Karpas-422 (cell line): ENCODE measurements around the gene POLK. TPM values are rescaled to one million over a fixed set of nuclear protein-coding genes. Genes with fewer than 3 reads are reported as not detected.
A peak's percentile ranks its signal among the peaks of the same experiment; 100 is the strongest.
"Not testable (repeated sequence)": the region's sequence is repeated elsewhere in the genome, so short reads cannot be mapped to it uniquely, and the experiment has no call there.

Source experiments
- DNase-seq: peaks from one replicate; pipeline ENCODE4 v3.0.0-alpha.2; 2015
- H2AFZ ChIP-seq: fragments of 200-600 bp; sonication (generic); 2 replicates; pipeline ENCODE4 v1.6.1; 2014; ENCODE audit warnings: antibody characterized with exemption, low read length, mixed read lengths
- H3K27ac ChIP-seq: fragments of 200-600 bp; sonication (generic); 2 replicates; pipeline ENCODE4 v1.5.1; 2014; ENCODE audit warnings: mild to moderate bottlenecking, low read length, moderate library complexity
- H3K27me3 ChIP-seq: fragments of 200-600 bp; sonication (generic); 2 replicates; pipeline ENCODE4 v1.6.1; 2014; ENCODE audit warnings: low read length, mixed read lengths
- H3K36me3 ChIP-seq: fragments of 200-600 bp; sonication (generic); 2 replicates; pipeline ENCODE4 v1.6.1; 2014; ENCODE audit warnings: low read length, mixed read lengths; ENCODE audit not compliant: insufficient read depth
- H3K4me1 ChIP-seq: fragments of 200-600 bp; sonication (generic); 2 replicates; pipeline ENCODE4 v1.6.1; 2014; ENCODE audit warnings: mild to moderate bottlenecking, low read length, mixed read lengths
- H3K4me2 ChIP-seq: fragments of 200-600 bp; sonication (generic); 2 replicates; pipeline ENCODE4 v1.6.1; 2014; ENCODE audit warnings: low read length, low read depth, mild to moderate bottlenecking; ENCODE audit not compliant: poor library complexity, severe bottlenecking
- H3K4me3 ChIP-seq: fragments of 200-600 bp; sonication (generic); 2 replicates; pipeline ENCODE4 v1.5.1; 2014; ENCODE audit warnings: mild to moderate bottlenecking, antibody characterized with exemption, low read length, mixed read lengths
- H3K79me2 ChIP-seq: fragments of 200-600 bp; sonication (generic); 2 replicates; pipeline ENCODE4 v1.6.1; 2014; ENCODE audit warnings: mild to moderate bottlenecking, low read length, mixed read lengths
- H3K9ac ChIP-seq: fragments of 200-600 bp; sonication (generic); 2 replicates; pipeline ENCODE4 v1.6.0; 2014; ENCODE audit warnings: low read length
- H3K9me2 ChIP-seq: fragments of 200-600 bp; sonication (generic), shearing (Covaris generic); replicated peaks from 2 replicates; pipeline ENCODE4 v1.6.0; 2014; ENCODE audit warnings: mild to moderate bottlenecking, low read length, moderate library complexity; ENCODE audit not compliant: insufficient read depth
- H3K9me3 ChIP-seq: fragments of 300-700, 200-600 bp; sonication (generic); 2 replicates; pipeline ENCODE4 v1.6.1; 2014; ENCODE audit warnings: low read length, mixed read lengths
- H4K20me1 ChIP-seq: fragments of 200-600 bp; sonication (generic); 2 replicates; pipeline ENCODE4 v1.6.1; 2014; ENCODE audit warnings: mild to moderate bottlenecking, antibody characterized with exemption, low read length, low read depth; ENCODE audit not compliant: insufficient read depth
- total RNA-seq: library from RNA; depleted of rRNA; stranded (reverse); fragments of >200 nt; shearing (Covaris generic); gene quantifications from 2 replicates; pipeline ENCODE4 v1.2.3, GENCODE V29; 2014; ENCODE audit warnings: low replicate concordance

Gene POLK
- total RNA-seq, 1 experiment from 2014 or later: 28.4 TPM

DNA sequence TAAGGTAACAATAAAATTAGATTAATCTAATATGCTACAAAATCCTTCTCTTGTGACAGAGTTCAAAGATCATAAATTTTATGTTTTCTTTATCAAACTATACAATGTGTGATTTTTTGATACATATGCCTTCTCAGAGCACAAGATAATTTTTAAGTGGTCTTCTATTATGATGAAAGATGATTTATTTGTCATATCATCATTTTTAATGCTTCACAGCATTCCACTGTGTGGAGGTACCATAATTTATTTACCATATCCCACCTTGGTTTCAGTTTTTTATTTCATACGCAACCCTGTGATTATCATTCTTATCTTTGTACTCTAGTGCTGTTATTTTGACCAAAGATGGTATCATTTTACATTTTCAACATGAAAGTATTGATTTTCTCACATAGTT, 41.7 kb downstream of the POLK start:
- H3K9me3 ChIP-seq: 0 out of 2 replicates have a peak, but pooled peaks cover 5% of the 10 kb centered on the region
- H3K27me3 ChIP-seq: no peaks in the 10 kb centered on the region
- H3K9ac ChIP-seq: no peak overlapping the region
- H3K4me1 ChIP-seq: no peaks in the 10 kb centered on the region
- no peak overlapping the region for H2AFZ ChIP-seq
- DNase-seq: no peak
- H3K9me2 ChIP-seq: no peaks in the 10 kb centered on the region
- no peak overlapping the region for H3K4me2 ChIP-seq
- H3K27ac ChIP-seq: no peak overlapping the region
- no peak overlapping the region for H3K4me3 ChIP-seq
- H4K20me1 ChIP-seq: no peaks in the 10 kb centered on the region
- H3K79me2 ChIP-seq: peaks cover 20% of the 10 kb centered on the region
- peaks cover 29% of the 10 kb centered on the region for H3K36me3 ChIP-seq

DNA sequence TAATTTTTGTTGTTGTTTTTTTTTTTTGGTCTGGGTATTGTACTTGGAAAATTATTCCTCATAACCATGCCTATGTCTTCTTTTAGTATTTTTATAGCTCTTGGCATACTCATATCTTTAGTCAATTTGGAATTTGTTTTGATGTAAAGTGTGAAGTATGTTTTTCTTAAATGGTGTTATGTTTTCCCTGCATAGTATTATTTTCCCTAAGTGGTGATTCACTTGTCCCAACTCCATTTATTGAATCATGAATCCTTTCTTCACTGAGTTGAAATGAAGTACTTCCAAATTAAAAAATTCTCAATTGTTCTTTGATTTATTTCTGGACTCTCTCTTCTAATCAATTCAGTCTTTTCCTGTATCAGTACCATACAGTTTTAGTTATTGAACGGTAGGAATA, 46.5 kb downstream of the POLK start:
- H3K79me2 ChIP-seq: peaks cover 28% of the 10 kb centered on the region
- H3K4me1 ChIP-seq: no peaks in the 10 kb centered on the region
- H3K27ac ChIP-seq: no peak overlapping the region
- H2AFZ ChIP-seq: no peak overlapping the region
- H3K27me3 ChIP-seq: no peaks in the 10 kb centered on the region
- H3K9me3 ChIP-seq: no peaks in the 10 kb centered on the region; the same call in 1 of the 2 replicates
- H3K4me3 ChIP-seq: no peak overlapping the region
- no peak overlapping the region for H3K4me2 ChIP-seq
- H3K9ac ChIP-seq: no peak overlapping the region
- no peaks in the 10 kb centered on the region for H4K20me1 ChIP-seq
- no peaks in the 10 kb centered on the region for H3K9me2 ChIP-seq
- no peak for DNase-seq
- peaks cover 12% of the 10 kb centered on the region for H3K36me3 ChIP-seq

DNA sequence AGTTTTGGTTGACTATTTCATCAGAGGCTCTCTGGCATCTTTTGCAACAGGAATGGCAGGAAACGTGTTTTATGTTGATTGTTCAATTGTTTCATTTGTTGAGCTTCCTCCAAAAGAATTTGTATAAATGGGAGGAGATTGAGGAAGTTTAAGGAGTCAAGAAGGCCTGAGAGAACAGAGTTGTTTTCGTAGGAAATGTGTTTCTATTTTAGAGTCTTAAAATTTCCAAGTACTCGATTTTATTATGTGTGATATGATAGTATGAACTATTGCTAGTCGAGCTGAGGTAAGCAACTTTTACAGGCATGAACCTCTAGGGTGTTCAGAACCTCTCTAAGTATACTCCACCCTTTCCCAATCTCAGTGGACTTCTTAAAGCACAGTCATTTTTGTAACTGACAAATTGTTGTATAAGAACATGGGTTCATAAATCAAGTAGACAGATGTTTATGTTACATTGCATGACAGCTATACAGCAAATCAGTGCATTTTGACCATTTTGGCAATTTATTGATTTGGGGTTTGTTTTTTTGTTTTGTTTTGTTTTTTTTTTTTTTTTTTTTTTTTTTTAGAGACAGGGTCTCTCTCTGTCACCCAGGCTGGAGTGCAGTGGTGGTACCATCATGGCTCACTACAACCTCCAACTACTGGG, 47.4 kb downstream of the POLK start:
- no peaks in the 10 kb centered on the region; the same call in 1 of the 2 replicates for H3K9me3 ChIP-seq
- peaks cover 4% of the 10 kb centered on the region for H3K36me3 ChIP-seq
- H3K4me3 ChIP-seq: no peak overlapping the region
- H2AFZ ChIP-seq: no peak overlapping the region
- H3K9ac ChIP-seq: no peak overlapping the region
- H4K20me1 ChIP-seq: no peaks in the 10 kb centered on the region
- no peak overlapping the region for H3K4me2 ChIP-seq
- H3K79me2 ChIP-seq: peaks cover 25% of the 10 kb centered on the region
- DNase-seq: no peak
- H3K27me3 ChIP-seq: no peaks in the 10 kb centered on the region
- no peak overlapping the region for H3K27ac ChIP-seq
- H3K4me1 ChIP-seq: no peaks in the 10 kb centered on the region
- no peaks in the 10 kb centered on the region for H3K9me2 ChIP-seq

DNA sequence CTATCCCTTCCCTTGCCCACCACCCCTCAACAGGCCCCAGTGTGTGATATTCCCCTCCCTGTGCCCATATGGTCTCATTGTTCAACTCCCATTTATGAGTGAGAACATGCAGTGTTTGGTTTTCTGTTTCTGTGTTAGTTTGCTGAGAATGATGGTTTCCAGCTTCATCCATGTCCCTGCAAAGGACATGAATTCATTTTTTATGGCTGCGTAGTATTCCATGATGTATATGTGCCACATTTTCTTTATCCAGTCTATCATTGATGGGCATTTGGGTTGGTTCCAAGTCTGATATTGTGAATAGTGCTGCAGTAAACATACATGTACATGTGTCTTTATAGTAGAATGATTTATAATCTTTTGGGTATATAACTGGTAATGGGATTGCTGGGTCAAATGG, 49.0 kb downstream of the POLK start:
- H2AFZ ChIP-seq, H3K27ac ChIP-seq, H3K9ac ChIP-seq, H3K27me3 ChIP-seq, H3K9me3 ChIP-seq, H3K4me1 ChIP-seq, H3K9me2 ChIP-seq, H3K36me3 ChIP-seq, DNase-seq, H3K4me2 ChIP-seq, H3K4me3 ChIP-seq, H4K20me1 ChIP-seq: not testable (repeated sequence)
- H3K79me2 ChIP-seq: peaks cover 26% of the 10 kb centered on the region

DNA sequence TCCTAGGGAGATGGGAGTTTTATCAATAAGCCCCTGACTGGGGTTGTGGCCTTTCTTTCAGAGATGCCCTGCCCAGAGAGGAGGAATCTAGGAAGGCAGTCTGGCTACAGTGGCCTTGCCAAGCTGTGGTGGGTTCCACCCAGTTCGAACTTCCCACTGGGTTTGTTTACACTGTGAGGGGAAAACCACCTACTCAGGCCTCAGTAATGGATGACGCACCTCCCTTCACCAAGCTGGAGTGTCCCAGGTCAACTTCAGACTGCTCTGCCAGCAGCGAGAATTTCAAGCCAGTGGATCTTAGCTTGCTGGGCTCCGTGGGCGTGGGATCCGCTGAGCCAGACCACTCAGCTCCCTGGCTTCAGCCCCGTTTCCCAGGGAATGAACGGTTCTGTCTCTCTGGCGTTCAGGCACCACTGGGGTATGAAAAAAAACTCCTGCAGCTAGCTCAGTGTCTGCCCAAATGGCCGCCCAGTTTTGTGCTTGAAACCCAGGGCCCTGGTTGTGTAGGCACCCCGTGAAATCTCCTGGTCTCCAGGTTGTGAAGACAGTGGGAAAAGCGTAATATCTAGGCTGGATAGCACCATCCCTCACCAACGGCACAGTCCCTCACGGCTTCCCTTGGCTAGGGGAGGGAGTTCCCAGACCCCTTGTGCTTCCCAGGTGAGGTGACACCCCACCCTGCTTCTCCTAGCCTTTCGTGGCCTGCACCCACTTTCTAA, 54.5 kb downstream of the POLK start:
- not testable (repeated sequence) for H3K9me2 ChIP-seq, H4K20me1 ChIP-seq, H2AFZ ChIP-seq, H3K27me3 ChIP-seq, H3K9me3 ChIP-seq, H3K4me3 ChIP-seq, DNase-seq, H3K27ac ChIP-seq, H3K9ac ChIP-seq, H3K36me3 ChIP-seq
- H3K4me2 ChIP-seq: peak overlapping the region; percentile 28
- H3K79me2 ChIP-seq: peaks cover 17% of the 10 kb centered on the region
- H3K4me1 ChIP-seq: peaks cover 23% of the 10 kb centered on the region

DNA sequence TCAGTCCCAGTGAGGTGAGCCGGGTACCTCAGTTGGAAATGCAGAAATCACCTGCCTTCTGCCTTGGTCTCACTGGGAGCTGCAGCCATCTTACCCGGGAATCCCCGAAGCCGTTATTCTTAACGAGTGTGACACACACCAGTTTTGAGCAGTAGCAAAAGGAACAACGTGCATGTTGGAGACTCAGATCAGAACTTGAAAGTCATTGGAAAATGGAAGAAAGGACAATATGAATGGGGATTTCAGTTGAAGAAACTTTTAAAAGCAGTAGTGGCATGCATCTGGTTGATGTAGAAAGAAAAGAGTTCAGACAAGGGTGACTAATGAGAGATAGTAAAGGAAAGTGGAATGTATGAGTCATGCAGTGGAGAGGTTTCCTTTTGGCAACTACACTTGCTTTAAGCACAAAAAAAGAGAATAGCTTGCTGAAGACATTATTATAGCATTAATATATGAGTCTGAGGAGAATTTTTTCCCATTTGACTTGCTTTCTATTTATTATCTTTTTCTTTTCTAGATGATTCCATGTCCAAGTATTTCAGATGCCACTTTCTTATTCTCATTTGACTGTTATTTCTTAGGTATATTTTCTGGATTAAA, 55.1 kb downstream of the POLK start:
- Histone ChIP-seq H4K20me1 (no peaks in the 10 kb centered on the region), H3K9me3 (no peaks in the 10 kb centered on the region), H3K4me1 (peaks cover 29% of the 10 kb centered on the region), H3K27ac (no peak overlapping the region; the same call in 1 of the 2 replicates), H2AFZ (no peak overlapping the region), H3K79me2 (peaks cover 18% of the 10 kb centered on the region; the same call in 1 of the 2 replicates), H3K27me3 (no peaks in the 10 kb centered on the region), H3K4me3 (no peak overlapping the region), H3K36me3 (no peaks in the 10 kb centered on the region), H3K9ac (no peak overlapping the region), H3K4me2 (peak overlapping the region; percentile 28), H3K9me2 (no peaks in the 10 kb centered on the region)
- peak; percentile 67 for DNase-seq

DNA sequence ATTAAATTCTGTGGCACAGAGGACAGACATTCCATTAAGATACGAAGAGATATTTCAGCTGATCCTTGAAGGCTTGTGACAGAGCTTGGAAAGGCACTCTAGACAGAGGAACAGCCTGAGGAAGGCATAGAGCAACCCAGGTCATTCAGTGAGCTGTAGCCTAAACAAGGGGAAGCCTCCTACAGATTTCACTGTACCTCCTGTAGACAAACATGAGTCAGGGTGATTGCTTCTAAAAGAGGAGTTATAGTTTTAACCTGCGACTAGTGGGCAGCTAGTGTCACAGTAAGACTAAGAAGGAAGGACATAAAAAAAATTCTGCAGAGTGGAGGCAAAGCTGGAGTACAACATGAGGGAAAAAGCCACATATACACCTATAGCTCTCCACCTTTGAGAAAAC, 56.0 kb downstream of the POLK start:
- Histone ChIP-seq H3K9me2 (no peaks in the 10 kb centered on the region), H3K27ac (peak overlapping the region; percentile 31; the same call in 1 of the 2 replicates), H3K9me3 (no peaks in the 10 kb centered on the region), H4K20me1 (no peaks in the 10 kb centered on the region), H3K4me2 (peak overlapping the region; percentile 28), H3K4me1 (peaks cover 33% of the 10 kb centered on the region), H3K79me2 (peaks cover 18% of the 10 kb centered on the region; the same call in 1 of the 2 replicates), H2AFZ (0 out of 2 replicates have a peak overlapping the region, but pooled peaks have one; percentile 57), H3K4me3 (no peak overlapping the region), H3K36me3 (no peaks in the 10 kb centered on the region), H3K9ac (0 out of 2 replicates have a peak overlapping the region, but pooled peaks have one; percentile 16), H3K27me3 (no peaks in the 10 kb centered on the region)
- DNase-seq: peak; percentile 44

DNA sequence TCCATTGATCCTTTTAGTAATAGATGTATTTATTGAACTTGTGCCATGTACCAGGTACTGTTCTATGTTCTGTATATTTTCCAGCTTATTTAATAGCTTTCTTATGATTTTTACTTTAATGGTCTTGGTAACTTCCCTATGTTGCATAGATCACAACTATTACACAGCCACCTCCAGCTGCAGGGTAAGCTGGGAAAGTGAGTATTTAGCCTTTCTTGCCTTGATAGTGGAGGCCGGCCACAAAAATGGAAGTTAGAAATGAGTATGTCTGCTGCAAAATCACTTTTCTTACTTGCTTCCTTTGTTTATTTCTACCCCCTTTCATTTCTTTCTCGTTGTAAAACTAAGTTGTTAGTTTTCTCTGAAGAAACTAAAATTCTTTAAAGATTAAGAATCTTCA, 56.5 kb downstream of the POLK start:
- Histone ChIP-seq H4K20me1 (no peaks in the 10 kb centered on the region), H3K27ac (no peak overlapping the region), H3K36me3 (no peaks in the 10 kb centered on the region), H3K79me2 (peaks cover 18% of the 10 kb centered on the region; the same call in 1 of the 2 replicates), H3K4me1 (peaks cover 33% of the 10 kb centered on the region), H3K4me3 (no peak overlapping the region), H3K4me2 (peak overlapping the region; percentile 28), H3K9me3 (no peaks in the 10 kb centered on the region), H3K27me3 (no peaks in the 10 kb centered on the region), H3K9me2 (no peaks in the 10 kb centered on the region), H3K9ac (0 out of 2 replicates have a peak overlapping the region, but pooled peaks have one; percentile 16), H2AFZ (no peak overlapping the region)
- DNase-seq: no peak
